Measurements from ENCODE around the gene DPF3.

The DPF3 gene

GRCh38 chr14:72839753-72840607 lies 53.9 kb downstream of the DPF3 start:
- DNase-seq (ENCODE audit: low spot score) = no peak

GRCh38 chr14:72839351-72839750 lies 54.5 kb downstream of the DPF3 start:
- DNase-seq (ENCODE audit: low spot score) = no peak

- DNase-seq (ENCODE audit: low spot score) = no peak
These were observed 57.8 kb downstream of the DPF3 start for GRCh38 chr14:72836085-72836484.

GRCh38 chr14:72833174-72833573 lies 60.7 kb downstream of the DPF3 start:
- DNase-seq (ENCODE audit: low spot score) = no peak

GRCh38 chr14:72830786-72831594 lies 62.9 kb downstream of the DPF3 start:
- no peak for DNase-seq (ENCODE audit: low spot score)

- no peak for DNase-seq (ENCODE audit: low spot score)
These were observed 63.5 kb downstream of the DPF3 start for GRCh38 chr14:72830356-72830755.

GRCh38 chr14:72828604-72829003 lies 65.3 kb downstream of the DPF3 start:
- DNase-seq (ENCODE audit: low spot score) = no peak

GRCh38 chr14:72826039-72826438 lies 67.9 kb downstream of the DPF3 start:
- DNase-seq (ENCODE audit: low spot score) = no peak

- DNase-seq (ENCODE audit: low spot score) = no peak
These were observed 68.4 kb downstream of the DPF3 start for GRCh38 chr14:72825486-72825885.

GRCh38 chr14:72824051-72824450 lies 69.8 kb downstream of the DPF3 start:
- DNase-seq (ENCODE audit: low spot score) = no peak

- no peak for DNase-seq (ENCODE audit: low spot score)
These were observed 70.8 kb downstream of the DPF3 start for GRCh38 chr14:72822946-72823611.

GRCh38 chr14:72818998-72819397 lies 74.9 kb downstream of the DPF3 start:
- DNase-seq (ENCODE audit: low spot score) = no peak

GRCh38 chr14:72816287-72816686 lies 77.6 kb downstream of the DPF3 start:
- no peak for DNase-seq (ENCODE audit: low spot score)

GRCh38 chr14:72815430-72815829 lies 78.5 kb downstream of the DPF3 start:
- no peak for DNase-seq (ENCODE audit: low spot score)

- DNase-seq (ENCODE audit: low spot score) = no peak
These were observed 81.5 kb downstream of the DPF3 start for GRCh38 chr14:72812292-72812851.

GRCh38 chr14:72810201-72810600 lies 83.7 kb downstream of the DPF3 start:
- DNase-seq (ENCODE audit: low spot score) = no peak

- no peak for DNase-seq (ENCODE audit: low spot score)
These were observed 84.8 kb downstream of the DPF3 start for GRCh38 chr14:72809063-72809462.

GRCh38 chr14:72808564-72808963 lies 85.3 kb downstream of the DPF3 start:
- no peak for DNase-seq (ENCODE audit: low spot score)

GRCh38 chr14:72802588-72802946 lies 91.3 kb downstream of the DPF3 start:
- DNase-seq (ENCODE audit: low spot score) = no peak

- no peak for DNase-seq (ENCODE audit: low spot score)
These were observed 91.9 kb downstream of the DPF3 start for GRCh38 chr14:72801836-72802587.

GRCh38 chr14:72801381-72801812 lies 92.5 kb downstream of the DPF3 start:
- DNase-seq (ENCODE audit: low spot score) = peak; percentile 73
